ENCODE results near the gene MOSPD3.

Gene MOSPD3

DNA sequence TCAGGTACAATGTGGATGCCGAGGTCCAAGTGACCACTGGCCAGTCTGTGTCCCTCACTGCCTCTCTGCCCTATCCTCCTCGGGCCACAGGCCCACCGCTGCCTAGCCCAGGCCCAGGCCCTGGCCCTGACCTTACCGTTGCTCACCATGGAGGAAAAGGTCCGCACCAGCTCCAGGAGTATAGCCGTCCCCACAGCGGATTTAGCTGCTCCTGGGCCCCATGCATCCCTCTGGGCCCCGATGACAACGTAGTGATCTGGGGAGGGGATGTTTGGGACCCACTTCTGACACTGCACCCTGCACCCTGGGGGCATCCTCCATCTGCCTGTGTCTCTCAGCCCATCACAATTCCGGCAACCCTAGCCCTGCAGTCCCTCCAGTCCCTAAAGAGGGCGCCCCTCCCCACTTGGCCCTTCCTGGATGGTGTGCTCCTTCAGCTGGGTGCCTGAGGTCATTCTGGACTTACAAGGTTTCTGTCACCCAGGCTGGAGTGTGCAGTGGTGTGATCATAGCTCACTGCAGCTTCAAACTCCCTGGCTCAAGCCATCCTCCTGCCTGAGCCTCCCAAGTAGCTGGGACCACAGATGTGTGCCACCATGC lies 16.9 kb downstream of the MOSPD3 start:
- no peak overlapping the region for H3K4me3 ChIP-seq (ENCODE audit: low read depth, low read length)
- no peak overlapping the region for H3K9ac ChIP-seq (ENCODE audit: low read length)
- peaks cover 33% of the 10 kb centered on the region for H3K27me3 ChIP-seq (ENCODE audit: control insufficient read depth, insufficient read depth, low read length)
- H3K36me3 ChIP-seq (ENCODE audit: control insufficient read depth, insufficient read depth, low read length) = no peaks in the 10 kb centered on the region
- no peaks in the 10 kb centered on the region for H3K9me3 ChIP-seq (ENCODE audit: control insufficient read depth, insufficient read depth, low read depth, low read length)
- H3K4me1 ChIP-seq (ENCODE audit: control insufficient read depth, insufficient read depth, low read length) = peaks cover 9% of the 10 kb centered on the region; the same call in 1 of the 2 replicates
- no peak overlapping the region for H3K27ac ChIP-seq (ENCODE audit: low read depth, low read length)

DNA sequence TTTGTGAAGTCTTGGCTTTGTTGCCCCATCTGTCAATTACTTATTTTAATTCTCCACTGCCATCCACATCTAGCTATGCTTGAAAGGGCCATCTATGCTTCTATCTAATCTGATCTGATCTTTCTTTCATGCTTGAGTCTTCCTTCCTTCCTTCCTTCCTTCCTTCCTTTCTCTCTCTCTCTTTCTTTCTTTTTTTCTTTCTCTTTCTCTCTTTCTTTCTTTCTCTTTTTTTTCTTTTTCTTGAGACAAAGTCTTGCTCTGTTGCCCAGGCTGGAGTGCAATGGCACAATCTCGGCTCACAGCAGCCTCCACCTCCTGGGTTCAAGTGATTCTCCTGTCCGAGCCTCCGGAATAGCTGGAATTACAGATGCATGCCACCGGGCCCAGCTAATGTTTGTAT lies 17.7 kb downstream of the MOSPD3 start:
- Histone ChIP-seq H3K9ac (ENCODE audit: low read length) (no peak overlapping the region), H3K36me3 (ENCODE audit: control insufficient read depth, insufficient read depth, low read length) (no peaks in the 10 kb centered on the region), H3K4me3 (ENCODE audit: low read depth, low read length) (no peak overlapping the region), H3K9me3 (ENCODE audit: control insufficient read depth, insufficient read depth, low read depth, low read length) (no peaks in the 10 kb centered on the region), H3K27ac (ENCODE audit: low read depth, low read length) (no peak overlapping the region), H3K4me1 (ENCODE audit: control insufficient read depth, insufficient read depth, low read length) (peaks cover 9% of the 10 kb centered on the region; the same call in 1 of the 2 replicates), H3K27me3 (ENCODE audit: control insufficient read depth, insufficient read depth, low read length) (peaks cover 33% of the 10 kb centered on the region)

DNA sequence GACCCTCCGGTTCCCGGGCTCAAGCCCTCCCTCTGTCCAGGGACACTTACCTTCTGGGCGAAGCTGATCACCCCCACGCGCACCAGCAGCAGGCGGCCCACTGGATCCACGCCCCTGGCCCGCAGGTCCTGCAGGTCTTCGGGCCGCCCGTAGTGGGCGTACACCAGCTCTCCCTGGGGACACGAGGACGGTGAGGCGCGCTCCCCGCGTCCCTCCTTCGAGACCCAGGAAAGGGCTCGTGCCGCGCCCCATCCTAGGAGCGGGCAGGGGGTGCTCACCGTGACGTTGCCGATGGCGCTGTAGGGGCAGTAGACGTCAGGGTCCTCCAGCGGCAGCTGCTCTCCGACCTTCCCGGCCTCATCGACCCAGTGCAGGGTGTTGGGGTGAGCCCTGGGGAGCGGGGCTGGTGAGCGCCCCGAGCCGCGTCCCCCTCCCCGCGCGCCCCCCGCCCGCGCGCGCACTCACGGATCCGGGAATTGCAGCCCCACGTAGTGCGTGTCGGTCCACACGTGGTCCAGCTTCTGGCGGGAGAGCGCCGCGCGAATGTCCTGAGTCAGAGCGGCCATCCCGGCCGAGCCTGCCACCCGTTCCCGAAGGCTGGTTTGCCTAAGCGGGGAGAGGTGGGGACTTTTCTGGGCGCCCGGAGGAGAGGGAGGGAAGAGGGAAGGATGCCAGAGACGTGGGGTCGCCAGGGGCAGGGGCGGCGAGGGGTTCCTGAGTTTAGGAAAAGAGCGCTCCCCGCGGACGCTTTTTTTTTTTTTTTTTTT lies 20.8 kb downstream of the MOSPD3 start:
- Histone ChIP-seq H3K4me3 (ENCODE audit: low read depth, low read length) (peak overlapping the region; percentile 72), H3K9ac (ENCODE audit: low read length) (peak overlapping the region; percentile 41), H3K27ac (ENCODE audit: low read depth, low read length) (no peak overlapping the region), H3K9me3 (ENCODE audit: control insufficient read depth, insufficient read depth, low read depth, low read length) (no peaks in the 10 kb centered on the region), H3K4me1 (ENCODE audit: control insufficient read depth, insufficient read depth, low read length) (0 out of 2 replicates have a peak, but pooled peaks cover 3% of the 10 kb centered on the region), H3K27me3 (ENCODE audit: control insufficient read depth, insufficient read depth, low read length) (peaks cover 18% of the 10 kb centered on the region), H3K36me3 (ENCODE audit: control insufficient read depth, insufficient read depth, low read length) (no peaks in the 10 kb centered on the region)

DNA sequence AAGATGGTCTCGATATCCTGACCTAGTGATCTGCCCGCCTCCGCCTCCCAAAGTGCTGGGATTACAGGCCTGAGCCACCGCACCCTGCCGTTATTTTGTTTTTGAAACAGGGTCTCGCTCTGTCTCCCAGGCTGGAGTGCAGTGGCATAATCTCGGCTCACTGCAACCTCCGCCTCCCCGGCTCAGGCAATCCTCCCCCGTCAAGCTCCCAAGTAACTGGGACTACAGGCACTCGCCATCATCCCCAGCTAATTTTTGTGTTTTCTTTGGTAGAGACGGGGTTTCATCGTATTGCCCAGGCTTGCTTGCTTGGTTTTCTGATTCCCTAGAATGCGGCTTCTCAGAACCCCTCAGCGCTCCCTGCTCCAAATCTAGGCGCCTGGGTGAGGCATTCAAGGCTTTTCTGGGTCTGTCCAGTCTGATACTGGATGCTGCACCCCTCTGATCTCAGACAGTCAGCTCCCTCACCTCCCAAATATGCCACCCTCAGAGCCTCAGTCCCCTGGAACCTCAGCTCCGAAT lies 27.7 kb downstream of the MOSPD3 start:
- no peak overlapping the region for H3K27ac ChIP-seq (ENCODE audit: low read depth, low read length)
- no peak overlapping the region for H3K9ac ChIP-seq (ENCODE audit: low read length)
- H3K4me3 ChIP-seq (ENCODE audit: low read depth, low read length) = no peak overlapping the region
- no peaks in the 10 kb centered on the region; the same call in 1 of the 2 replicates for H3K27me3 ChIP-seq (ENCODE audit: control insufficient read depth, insufficient read depth, low read length)
- no peaks in the 10 kb centered on the region for H3K9me3 ChIP-seq (ENCODE audit: control insufficient read depth, insufficient read depth, low read depth, low read length)
- H3K4me1 ChIP-seq (ENCODE audit: control insufficient read depth, insufficient read depth, low read length) = peaks cover 18% of the 10 kb centered on the region
- no peaks in the 10 kb centered on the region for H3K36me3 ChIP-seq (ENCODE audit: control insufficient read depth, insufficient read depth, low read length)

DNA sequence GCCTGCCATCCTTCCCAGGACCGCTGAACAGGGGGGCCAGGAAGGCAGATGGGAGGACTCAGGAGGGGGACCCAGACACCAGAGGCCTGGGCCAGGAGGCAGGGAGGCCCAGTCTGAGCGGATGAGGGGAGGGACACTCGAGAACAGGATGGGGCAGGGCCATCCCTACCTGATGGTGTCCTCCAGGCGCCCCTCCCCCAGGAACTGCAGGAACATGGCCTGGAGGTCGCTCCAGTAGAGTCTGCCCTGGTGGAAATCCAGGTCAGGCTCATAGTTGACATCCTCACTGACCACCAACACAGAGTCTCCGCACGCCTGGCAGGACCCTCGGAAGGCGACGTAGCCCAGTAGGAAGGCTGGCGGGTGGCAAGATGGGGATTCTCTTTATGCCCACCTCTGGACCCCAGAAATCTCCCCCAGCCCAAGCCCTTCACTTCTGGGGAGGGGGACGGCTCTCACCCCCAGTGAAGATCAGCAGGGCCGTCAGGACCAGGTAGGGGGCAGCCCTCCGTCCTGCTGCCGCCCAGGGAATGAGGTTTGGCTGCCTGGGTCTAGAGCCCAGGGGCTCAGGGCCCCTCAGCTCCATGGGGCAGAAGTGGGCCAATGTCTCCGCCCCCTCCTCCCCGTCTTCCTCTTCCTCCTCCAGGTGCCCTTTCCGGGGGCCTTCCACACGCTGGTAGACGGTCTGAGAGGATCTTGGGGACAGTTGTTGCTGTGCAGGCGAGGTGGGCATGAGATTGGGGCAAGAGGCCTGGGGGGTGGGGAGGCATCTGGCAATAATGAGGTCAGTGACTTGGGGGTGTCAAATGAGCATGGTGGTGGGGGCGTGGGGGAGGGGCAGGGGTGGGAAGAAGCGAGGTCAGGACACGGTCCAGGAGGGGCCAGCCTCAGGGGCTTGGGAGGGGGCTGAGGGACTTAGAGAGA lies 28.4 kb downstream of the MOSPD3 start:
- no peak overlapping the region for H3K9ac ChIP-seq (ENCODE audit: low read length)

DNA sequence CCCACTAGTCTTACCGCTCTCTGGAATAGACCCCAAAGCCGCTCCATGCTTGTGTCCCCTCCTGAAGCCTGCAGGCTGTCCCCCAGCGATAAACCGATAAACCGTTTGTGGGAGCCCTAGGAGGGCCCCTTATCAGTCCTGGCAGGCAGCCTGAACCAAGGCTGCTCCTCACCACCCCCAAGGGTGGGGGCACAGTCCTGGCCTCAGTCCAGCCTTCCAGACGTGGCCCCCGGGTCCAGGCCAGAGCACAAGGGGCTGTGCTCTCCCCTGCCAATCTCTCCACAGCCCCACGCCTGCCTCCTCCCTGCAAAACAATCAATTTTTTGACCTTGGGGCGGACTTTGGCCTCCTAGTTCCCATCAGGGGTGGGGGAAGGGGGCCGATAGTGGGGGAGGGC lies 29.1 kb downstream of the MOSPD3 start, which contains the start of gene TFR2:
TFR2 (minus strand) TSS at position 90 of the 397 bp plus-strand sequence; CDS start at position 47, 43 bp downstream.
- peaks cover 18% of the 10 kb centered on the region for H3K4me1 ChIP-seq (ENCODE audit: control insufficient read depth, insufficient read depth, low read length)
- no peak within 1 kb of the TSS for H3K4me3 ChIP-seq (ENCODE audit: low read depth, low read length)
- no peak within 1 kb of the TSS for H3K27ac ChIP-seq (ENCODE audit: low read depth, low read length)
- H3K27me3 ChIP-seq (ENCODE audit: control insufficient read depth, insufficient read depth, low read length) = peaks cover 4% of the 10 kb centered on the region; the same call in 1 of the 2 replicates
- no peaks in the 10 kb centered on the region for H3K36me3 ChIP-seq (ENCODE audit: control insufficient read depth, insufficient read depth, low read length)
- H3K9ac ChIP-seq (ENCODE audit: low read length) = no peak within 1 kb of the TSS
- no peaks in the 10 kb centered on the region for H3K9me3 ChIP-seq (ENCODE audit: control insufficient read depth, insufficient read depth, low read depth, low read length)

More for the DNA sequence above, 28.4 kb downstream of the MOSPD3 start:
- Histone ChIP-seq H3K27ac (ENCODE audit: low read depth, low read length) (no peak overlapping the region), H3K4me3 (ENCODE audit: low read depth, low read length) (no peak overlapping the region), H3K36me3 (ENCODE audit: control insufficient read depth, insufficient read depth, low read length) (no peaks in the 10 kb centered on the region), H3K9me3 (ENCODE audit: control insufficient read depth, insufficient read depth, low read depth, low read length) (no peaks in the 10 kb centered on the region), H3K4me1 (ENCODE audit: control insufficient read depth, insufficient read depth, low read length) (peaks cover 18% of the 10 kb centered on the region), H3K27me3 (ENCODE audit: control insufficient read depth, insufficient read depth, low read length) (peaks cover under 1% of the 10 kb centered on the region; the same call in 1 of the 2 replicates)

DNA sequence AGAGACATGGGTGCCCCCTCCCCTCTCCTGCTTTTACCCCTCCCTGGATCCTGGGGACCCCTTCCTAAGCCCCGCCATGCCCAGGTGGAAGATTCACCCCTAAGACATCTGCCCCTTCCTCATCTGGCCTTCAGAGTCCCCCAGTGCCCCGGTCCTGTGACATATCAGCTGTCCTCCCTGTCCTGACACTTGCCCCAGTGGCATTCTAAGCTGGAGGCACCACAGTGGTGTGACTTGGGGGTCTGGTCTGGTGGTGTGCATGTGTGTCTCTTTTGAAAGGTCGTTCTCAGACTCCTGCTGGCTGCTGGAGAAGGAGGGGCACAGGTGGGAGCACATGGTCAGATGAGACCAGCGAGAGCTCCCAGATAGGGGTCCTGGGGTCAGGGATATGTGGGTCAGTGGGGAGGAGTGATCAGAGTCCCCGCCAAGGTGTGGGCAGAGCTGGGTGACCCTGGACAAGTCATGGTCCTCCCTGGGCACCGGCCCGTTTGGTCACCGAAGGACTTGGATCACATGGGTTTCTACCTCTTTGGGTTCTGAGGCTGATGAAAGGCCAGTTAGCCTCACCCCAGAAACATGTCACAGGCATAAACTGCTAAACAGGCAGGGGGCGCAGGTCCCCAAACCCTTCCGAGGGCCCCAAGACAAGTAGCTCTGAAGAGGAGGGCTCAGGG lies 29.7 kb downstream of the MOSPD3 start:
- no peak overlapping the region for H3K9ac ChIP-seq (ENCODE audit: low read length)
- H3K27me3 ChIP-seq (ENCODE audit: control insufficient read depth, insufficient read depth, low read length) = peaks cover 4% of the 10 kb centered on the region; the same call in 1 of the 2 replicates
- H3K27ac ChIP-seq (ENCODE audit: low read depth, low read length) = no peak overlapping the region
- H3K9me3 ChIP-seq (ENCODE audit: control insufficient read depth, insufficient read depth, low read depth, low read length) = no peaks in the 10 kb centered on the region
- peaks cover 18% of the 10 kb centered on the region for H3K4me1 ChIP-seq (ENCODE audit: control insufficient read depth, insufficient read depth, low read length)
- no peak overlapping the region for H3K4me3 ChIP-seq (ENCODE audit: low read depth, low read length)
- H3K36me3 ChIP-seq (ENCODE audit: control insufficient read depth, insufficient read depth, low read length) = no peaks in the 10 kb centered on the region

DNA sequence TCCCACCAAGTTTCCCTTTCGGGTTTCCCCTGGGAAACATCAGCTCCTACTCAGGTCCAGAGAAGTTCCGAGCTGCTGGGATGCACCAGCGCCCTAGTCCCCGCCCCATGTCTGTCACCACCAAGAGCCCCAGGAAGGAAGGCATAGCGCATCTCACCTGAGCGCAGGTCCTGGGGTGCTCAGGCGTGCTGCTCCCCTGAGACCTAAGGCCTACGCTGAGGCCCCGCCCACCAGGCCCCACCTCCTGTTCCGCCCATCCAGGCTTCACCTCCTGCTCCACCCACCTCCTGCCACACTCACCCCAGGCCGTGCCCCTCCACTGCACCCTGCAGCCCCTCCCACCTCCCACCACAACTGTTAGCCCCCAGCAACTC lies 30.2 kb downstream of the MOSPD3 start:
- Histone ChIP-seq H3K9ac (ENCODE audit: low read length) (no peak overlapping the region), H3K4me1 (ENCODE audit: control insufficient read depth, insufficient read depth, low read length) (peaks cover 21% of the 10 kb centered on the region), H3K27ac (ENCODE audit: low read depth, low read length) (no peak overlapping the region), H3K27me3 (ENCODE audit: control insufficient read depth, insufficient read depth, low read length) (peaks cover 4% of the 10 kb centered on the region; the same call in 1 of the 2 replicates), H3K9me3 (ENCODE audit: control insufficient read depth, insufficient read depth, low read depth, low read length) (no peaks in the 10 kb centered on the region), H3K4me3 (ENCODE audit: low read depth, low read length) (no peak overlapping the region), H3K36me3 (ENCODE audit: control insufficient read depth, insufficient read depth, low read length) (no peaks in the 10 kb centered on the region)

DNA sequence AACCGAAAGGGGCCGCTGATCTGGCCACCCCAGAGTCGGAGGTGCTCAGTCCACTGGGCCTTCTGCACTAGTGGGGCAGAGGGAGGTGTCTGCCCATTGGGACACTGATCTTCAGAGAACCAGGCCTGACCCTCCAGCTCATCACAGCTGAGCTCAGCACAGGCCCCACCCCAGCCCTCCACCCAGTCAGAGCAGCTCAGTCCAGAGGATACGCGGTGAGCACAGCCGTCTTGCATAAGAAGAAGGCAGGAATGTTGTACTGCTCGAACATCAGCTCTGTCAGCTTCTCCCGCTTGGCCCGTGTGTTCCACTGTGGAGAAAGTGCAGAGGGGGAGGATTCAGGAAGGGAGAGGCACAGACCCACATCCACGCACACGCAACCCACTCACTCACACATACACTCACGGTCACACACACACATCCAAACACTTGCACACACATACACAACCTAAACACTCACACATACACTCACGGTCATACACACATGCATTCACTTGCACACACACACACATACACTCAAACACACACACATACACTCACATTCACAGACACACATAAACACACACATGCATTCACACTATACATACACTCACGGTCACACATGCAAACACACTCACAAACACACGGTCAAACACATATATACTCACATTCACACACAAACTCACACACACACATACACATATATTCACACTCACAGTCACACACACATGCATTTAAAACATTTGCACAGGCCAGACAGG lies 37.7 kb downstream of the MOSPD3 start:
- H3K9ac ChIP-seq (ENCODE audit: low read length) = no peak overlapping the region
- H3K36me3 ChIP-seq (ENCODE audit: control insufficient read depth, insufficient read depth, low read length) = no peaks in the 10 kb centered on the region
- no peak overlapping the region for H3K4me3 ChIP-seq (ENCODE audit: low read depth, low read length)
- no peak overlapping the region for H3K27ac ChIP-seq (ENCODE audit: low read depth, low read length)
- 0 out of 2 replicates have a peak, but pooled peaks cover 3% of the 10 kb centered on the region for H3K9me3 ChIP-seq (ENCODE audit: control insufficient read depth, insufficient read depth, low read depth, low read length)
- H3K4me1 ChIP-seq (ENCODE audit: control insufficient read depth, insufficient read depth, low read length) = peaks cover 5% of the 10 kb centered on the region
- H3K27me3 ChIP-seq (ENCODE audit: control insufficient read depth, insufficient read depth, low read length) = peaks cover 21% of the 10 kb centered on the region
